HG03354 (cell line): ENCODE results near the gene STIM1.
"Not testable (repeated sequence)": the region's sequence is repeated elsewhere in the genome, so short reads cannot be mapped to it uniquely, and the experiment has no call there.

Experiments
- ATAC-seq: cut with Tn5 transposase; IDR thresholded peaks from one replicate; pipeline ENCODE4 v1.9.1; 2021; ENCODE audit warnings: mild to moderate bottlenecking; ENCODE audit not compliant: unreplicated experiment, poor library complexity, severe bottlenecking

Gene STIM1

DNA sequence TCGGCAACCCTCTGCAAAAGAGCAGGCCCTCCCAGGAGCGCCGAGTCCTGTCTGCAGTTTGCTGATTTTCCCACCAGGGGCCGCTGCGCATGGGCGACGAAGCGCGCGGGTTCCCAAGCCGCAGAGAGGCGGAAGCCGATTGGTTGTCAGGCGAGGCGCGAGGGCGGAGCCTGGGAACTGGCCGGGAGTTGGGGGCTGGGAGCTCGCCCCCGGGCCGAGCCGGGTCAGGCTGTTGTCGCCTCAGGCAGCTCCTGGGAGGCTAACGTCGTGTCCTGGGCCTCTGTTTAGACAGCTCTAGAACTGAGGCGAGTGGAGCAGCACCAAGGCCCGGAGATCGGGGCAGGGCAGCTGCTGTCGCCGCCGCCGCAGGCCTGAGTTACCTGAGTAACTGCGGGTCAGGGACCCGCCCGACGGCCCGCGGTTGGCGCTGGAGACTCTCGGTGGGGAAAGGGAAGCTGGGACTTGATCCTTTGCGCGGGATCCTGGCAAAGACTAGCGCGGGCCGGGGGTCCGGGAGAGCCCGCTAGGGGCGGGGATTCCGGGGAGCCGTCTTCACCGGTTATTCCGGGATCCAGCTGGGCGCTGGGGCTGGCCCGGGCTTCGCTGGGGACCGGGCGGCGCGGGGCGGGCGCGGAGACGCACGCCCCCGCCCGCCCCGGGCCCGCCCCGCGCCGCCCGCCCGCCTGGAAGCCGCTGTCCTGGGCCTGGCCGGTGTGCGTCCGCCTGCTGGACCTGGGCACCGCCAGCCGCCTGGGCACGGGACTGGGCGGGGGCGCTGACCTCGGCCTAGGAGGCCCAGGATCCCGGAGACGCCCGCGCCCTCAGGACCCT lies at the start of gene STIM1:
TSS of gene STIM1 (plus strand) at position 688 of the 831 bp plus-strand sequence. CDS start 607 bp downstream, outside the sequence.
- peak; percentile 64 for ATAC-seq

DNA sequence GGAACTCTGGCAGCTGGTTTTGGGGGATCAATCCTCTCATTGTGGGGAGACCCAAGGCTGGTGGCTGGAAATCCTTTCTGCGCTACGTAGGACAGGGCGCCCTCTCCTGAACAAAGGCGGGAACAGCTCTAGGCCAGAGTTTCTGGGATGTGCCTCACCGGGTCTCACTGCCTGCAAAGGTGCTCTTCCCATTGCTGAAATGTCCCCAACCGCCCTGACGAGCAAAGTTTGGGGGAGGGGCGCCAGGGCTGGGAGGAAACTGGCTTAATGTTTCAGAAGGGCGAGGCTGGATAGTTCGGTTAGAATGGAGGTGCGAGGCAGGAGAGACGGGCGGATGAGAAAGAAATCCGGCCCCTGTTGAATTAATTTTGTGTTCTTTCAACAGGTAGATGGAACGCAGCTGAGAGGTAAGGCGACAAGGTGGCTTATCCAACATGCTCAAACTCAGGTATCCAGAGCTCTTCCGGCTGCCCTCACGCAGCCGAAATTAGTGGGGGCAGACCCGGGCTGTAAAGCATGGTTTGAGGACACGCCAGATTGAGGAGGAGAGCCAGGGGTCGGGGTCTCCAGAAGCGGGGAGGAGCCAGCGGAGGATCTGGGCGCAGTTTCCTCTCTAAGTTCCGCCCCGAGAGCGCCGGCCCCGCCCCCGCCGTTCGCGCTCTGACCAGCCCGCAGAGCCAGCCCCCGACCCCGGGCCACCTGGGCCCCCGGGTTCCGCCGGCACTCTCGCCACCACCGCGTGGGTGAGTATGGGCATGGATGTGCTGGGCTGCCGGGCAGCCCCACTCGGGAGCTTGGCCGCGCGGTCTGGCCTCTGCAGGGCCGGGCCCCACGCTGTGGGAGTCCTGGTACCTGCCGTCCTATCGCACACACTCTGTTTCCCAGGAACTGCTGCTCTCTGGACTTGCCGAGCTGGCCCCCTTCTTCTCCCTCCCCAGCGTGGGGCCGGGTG lies 47.3 kb upstream of the STIM1 start, which contains the start of gene PGAP2:
TSS of gene PGAP2 (plus strand) at position 652 of the 952 bp plus-strand sequence. CDS start 2,700 bp downstream, outside the sequence.
- ATAC-seq, result peak; percentile 70

DNA sequence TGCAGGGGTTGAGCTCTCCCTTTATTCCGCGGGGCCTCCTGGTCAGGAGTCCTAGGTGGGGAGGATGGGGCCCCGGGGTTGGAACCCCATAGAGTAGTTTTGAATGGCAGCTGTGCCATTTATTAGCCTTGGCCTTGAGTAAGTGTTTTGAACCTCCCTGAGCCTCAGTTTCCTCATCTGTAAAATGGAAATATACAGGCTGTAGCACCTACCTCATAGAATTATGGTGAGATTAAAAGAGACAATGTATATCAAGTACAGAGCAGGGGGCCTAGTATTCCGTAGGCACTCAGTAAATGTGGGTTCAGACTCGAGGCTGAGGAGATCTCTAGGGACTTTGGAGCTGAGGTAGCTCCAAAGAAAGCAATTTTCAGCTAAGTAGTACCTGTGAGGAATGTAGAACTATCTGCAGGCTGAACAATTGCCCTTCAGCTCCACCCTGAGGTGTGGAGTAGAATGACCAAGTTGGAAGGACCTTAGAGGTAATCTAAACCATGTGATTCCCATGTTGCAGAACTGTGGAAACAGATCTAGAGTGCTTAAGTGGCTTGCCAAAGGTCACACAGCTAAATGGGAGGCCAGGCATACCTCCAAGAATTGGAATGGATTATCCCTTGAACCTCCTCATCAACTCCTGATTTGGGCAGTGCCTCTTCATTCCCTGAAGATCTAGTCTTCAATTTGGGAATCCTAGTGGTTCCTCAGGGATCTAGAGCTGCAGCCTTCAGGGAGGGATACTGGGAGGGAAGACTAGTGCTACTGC lies 46.4 kb upstream of the STIM1 start:
- ATAC-seq, result peak; percentile 82

DNA sequence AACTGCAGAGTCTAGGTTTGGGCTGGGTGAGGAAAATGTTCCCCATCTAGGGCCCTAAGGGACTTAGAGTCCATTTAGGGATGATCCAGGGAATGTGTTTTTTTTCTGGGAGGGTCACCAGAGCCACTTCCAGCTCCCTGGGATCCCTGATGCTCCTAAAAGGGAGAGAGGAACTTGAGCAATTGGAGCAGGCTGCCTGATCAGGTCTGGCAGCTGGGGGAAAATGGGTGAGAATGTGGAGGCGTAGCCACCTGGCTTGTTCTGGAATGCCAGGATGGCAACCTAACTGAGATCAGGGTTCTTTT lies 45.9 kb upstream of the STIM1 start:
- no peak for ATAC-seq

DNA sequence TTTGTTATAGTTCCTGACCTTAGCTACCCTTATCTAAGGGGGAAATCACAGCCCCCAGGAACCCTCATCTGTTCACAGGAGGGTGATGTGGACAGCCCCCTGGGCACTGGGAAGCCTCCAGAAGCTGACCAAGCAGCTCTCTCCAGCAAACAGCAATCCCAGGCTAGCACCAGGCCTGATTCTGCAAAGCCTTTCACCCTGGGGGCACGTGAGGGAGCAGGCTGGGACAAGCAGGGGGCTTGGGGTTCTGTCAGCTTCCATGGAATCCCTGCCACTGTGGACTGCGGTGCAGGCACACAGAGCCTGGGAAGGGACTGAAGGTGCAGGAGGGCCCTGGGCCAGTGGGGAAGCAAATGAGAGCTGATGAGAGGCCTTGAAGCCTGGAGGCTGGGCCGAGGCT lies 45.0 kb upstream of the STIM1 start:
- no peak for ATAC-seq

DNA sequence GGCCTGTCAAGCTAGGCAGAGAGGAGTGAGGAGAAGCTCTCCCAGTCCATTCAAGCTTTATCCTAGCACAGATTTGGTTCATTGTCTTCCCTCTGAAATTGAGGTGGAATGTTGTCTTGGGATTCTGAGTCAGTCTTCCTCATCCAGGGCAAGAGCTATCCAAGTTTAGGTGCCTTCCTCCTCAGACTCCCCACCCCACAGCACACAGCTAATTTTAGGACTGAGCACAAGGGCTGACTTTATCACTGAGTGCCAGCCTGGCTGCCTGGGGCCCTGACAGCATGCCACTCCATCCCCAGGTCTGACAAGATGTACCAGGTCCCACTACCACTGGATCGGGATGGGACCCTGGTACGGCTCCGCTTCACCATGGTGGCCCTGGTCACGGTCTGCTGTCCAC lies 44.5 kb upstream of the STIM1 start:
- no peak for ATAC-seq

DNA sequence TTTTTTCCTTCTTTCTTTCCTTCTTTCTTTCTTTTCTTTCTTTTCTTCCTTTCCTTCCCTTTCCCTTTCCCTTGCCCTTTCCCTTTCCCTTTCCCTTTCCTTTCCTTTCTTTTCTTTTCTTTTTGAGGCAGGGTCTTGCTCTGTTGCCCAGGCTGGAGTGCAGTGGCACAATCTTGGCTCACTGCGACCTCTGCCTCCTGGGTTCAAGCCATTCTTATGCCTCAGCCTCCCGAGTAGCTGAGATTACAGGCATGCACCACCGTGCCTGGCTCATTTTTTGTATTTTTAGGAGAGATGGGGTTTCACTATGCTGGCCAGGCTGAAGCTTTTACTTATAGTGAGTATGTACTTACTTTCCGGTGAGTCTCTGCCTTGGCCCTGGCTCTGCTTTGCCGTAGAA lies 40.6 kb upstream of the STIM1 start:
- not testable (repeated sequence) for ATAC-seq

GRCh38 chr11:3815845-3816244 lies 39.6 kb upstream of the STIM1 start:
- ATAC-seq, result no peak

DNA sequence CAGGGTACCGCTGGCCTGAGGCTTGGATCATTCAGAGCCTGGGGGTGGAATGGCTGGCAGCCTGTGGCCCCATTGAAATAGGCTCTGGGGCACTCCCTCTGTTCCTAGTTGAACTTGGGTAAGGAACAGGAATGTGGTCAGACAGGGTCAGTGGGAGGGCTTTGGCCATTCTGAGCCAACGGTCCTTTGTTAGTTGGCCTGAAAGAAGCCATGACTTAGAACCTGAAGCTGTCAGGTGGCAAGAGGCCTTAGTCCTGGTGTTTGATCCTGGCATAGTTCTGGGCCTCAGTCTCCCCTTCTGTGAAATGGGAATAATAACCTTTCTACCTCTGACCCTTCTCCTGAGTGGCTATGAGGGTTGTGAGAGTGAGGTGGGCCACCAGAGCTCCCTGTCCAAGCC lies 38.8 kb upstream of the STIM1 start:
- ATAC-seq, result no peak

DNA sequence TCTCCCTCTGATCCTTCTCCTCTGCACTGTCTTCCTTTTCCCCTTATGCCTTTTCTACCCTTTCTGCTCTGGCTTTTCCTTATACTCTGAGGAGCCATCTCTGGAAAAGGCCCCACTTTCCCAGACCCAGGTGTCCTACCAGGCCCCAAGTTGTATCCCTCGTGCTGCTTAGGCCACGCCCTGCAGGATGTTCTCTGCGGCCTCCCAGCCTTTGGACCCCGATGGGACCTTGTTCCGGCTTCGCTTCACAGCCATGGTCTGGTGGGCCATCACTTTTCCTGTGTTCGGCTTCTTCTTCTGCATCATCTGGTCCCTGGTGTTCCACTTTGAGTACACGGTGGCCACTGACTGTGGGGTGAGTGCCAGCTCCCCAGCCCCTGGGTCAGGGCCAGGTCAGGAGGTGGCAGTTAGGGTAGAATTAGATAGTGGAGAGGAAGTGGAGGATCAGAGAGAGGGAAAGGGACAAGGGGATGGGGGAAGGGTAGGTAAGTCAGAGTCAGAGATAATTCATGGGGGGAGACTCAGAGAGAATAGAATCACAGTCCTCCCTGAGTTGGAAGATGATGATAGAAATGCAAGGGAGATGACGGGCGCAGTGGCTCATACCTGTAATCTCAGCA lies 38.2 kb upstream of the STIM1 start:
- ATAC-seq, result no peak

DNA sequence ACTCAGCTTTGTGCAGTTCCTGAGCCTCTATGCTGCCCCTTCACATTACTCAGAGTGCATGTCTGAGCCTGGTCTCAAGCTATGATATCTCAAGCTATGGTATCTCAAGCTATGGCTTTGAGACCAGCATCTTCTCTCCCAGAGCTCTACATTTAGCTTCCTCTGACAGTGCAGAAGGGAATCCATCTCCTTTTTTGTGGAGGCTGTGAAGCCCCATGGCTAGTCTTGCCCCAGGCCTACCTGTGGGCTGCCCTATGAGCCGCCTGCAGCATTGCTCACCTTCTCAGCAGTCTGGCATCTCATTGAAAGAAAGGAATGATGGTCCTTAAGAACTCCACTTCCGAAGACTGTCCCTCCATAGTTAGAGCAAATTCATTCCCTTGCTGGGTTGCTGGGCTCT lies 34.5 kb upstream of the STIM1 start:
- no peak for ATAC-seq

DNA sequence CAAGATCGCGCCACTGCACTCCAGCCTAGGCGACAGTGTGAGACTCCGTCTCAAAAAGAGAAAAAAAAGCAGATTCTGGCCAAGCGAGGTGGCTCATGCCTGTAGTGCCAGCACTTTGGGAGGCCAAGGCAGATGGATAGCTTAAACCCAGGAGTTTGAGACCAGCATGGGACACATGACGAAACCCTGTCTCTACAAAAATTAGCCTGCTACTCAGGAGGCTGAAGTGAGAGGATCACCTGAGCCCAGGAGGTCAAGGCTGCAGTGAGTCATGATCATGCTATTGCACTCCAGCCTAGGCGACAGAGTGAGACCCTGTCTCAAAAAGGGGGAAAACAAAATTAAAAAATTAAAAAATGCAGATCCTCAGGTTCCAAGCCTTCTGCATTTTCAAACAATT lies 33.2 kb upstream of the STIM1 start:
- ATAC-seq, result no peak

DNA sequence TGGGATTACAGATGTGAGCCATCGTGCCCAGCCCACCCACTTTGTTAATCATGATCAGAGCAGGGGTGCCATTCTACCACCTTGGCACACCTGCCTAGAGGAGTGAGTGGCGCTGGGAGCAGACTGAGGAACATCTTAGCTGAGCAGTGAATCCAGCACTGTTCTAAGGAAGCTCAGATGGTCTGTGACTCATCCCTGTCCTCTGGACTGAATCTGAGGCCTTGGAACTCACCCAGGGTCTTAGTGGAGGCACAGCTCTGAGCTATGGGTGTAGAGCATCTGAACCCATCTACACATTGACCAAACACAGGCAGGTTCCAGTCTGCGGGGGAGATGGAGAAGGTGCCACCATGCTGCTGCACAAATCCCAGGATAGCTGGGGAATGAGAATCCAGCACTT lies 32.2 kb upstream of the STIM1 start:
- ATAC-seq, result no peak

GRCh38 chr11:3823762-3824506 lies 31.5 kb upstream of the STIM1 start:
- no peak for ATAC-seq

DNA sequence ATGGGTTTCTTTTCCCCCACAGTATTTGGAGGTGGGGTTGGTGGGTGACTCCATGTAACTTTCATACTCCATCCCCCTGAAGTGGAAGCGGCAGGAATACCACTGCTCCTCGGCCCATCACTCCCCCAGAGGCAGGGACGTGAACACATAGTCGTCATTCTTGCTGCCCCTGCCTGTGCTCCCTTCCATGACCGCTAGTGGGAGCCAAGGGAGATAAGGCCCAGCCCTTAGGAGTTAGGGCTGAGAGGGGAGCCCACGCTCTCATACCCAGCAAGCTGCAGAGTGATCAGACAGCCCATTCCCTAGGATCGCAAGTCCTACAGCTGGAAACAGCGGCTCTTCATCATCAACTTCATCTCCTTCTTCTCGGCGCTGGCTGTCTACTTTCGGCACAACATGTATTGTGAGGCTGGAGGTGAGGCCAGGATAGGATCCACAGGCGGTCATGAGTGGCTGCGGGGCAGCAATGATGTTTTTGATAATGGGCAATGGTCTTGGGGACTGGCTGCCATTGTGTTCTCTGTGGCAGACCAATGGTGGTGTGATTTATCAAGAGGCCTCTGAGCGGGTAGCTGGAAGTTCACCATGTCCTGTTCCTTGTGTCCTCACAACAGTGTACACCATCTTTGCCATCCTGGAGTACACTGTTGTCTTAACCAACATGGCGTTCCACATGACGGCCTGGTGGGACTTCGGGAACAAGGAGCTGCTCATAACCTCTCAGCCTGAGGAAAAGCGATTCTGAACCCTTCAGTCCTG lies 30.6 kb upstream of the STIM1 start:
- ATAC-seq, result peak; percentile 92

DNA sequence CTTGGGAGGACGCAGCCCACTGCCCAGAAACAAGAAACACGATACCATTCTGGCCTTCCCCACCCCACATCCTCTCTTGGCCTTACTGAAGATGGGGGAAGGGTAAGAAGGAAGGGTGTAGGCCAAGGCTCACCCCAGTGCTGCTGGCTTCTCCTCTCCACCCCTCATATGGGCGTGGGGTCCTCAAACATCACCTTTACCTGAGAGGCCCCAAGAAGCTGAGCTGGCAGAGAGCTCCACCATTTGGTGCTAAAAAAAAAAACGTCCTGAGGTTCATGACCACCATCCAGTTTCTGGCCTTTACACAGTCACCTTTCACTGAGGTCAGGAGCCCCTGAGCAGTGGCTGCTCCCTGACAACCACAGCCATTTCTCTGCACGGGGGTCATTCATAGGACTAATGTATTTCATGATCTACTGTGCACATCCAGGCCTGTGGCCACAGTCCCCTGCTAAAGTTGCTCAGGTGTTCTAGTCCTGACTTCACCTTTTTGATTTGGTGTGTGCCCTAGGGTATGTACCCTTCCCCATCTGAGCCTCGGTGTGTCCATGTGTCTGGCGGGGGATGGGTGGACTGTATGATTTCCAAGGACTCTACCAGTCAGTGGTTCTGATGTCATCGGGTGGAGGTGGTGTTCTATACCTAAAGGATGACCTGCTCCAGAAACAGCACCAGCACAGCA lies 29.9 kb upstream of the STIM1 start:
- no peak for ATAC-seq

DNA sequence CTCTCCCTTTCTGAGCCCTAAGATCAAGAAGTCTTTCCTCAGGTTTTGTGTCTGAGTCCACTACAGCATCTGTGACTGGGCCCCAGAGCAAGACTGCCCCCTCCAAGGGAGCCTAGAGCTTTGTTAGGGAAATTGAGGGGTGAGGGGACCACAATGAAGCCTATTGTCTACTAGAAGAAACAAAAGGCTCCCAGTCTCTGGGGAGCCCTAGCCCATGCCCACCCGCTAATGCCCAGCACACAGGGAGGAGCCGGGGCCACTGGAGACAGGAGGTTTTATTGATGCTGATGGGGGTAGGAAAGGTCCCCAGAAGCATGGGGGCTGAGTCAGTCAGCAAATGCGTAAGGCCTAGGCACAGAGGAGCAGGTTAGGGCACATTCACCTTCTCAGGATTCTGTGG lies 28.7 kb upstream of the STIM1 start:
- no peak for ATAC-seq
